Stomach (tissue), 19 donors: ENCODE measurements around the gene DEFB124. TPM values are rescaled to one million over a fixed set of nuclear protein-coding genes. Genes with fewer than 3 reads are reported as not detected.
"Not testable (repeated sequence)": the region's sequence is repeated elsewhere in the genome, so short reads cannot be mapped to it uniquely, and the experiment has no call there.

ENCODE experiments used
- DNase-seq, 2 donors: peaks; one replicate each; pipeline versions ENCODE4 v3.0.0 to v3.0.0-alpha.2; 2013 to 2019
- H3K27ac ChIP-seq, 5 donors: fragments of 200-600 bp in 4 of 5; sonication (generic) in 4 of 5; one replicate each; pipeline ENCODE4 v1.5.1; 2013 to 2019; ENCODE audit warnings: mild to moderate bottlenecking in 1 of 5, moderate library complexity in 1 of 5
- H3K27me3 ChIP-seq, 3 donors: fragments of 200-600 bp; sonication (generic); one replicate each; pipeline ENCODE4 v1.5.1; 2017 to 2019; ENCODE audit warnings: mixed run types in 1 of 3
- H3K36me3 ChIP-seq, 4 donors: fragments of 200-600 bp; sonication (generic); 1 replicate in 3 of 4; 2 replicates in 1 of 4; pipeline ENCODE4 v1.5.1; 2016 to 2019
- H3K4me1 ChIP-seq, 4 donors: fragments of 200-600 bp; sonication (generic); one replicate each; pipeline ENCODE4 v1.5.1; 2016 to 2019
- H3K4me3 ChIP-seq, 4 donors: fragments of 200-600 bp; sonication (generic) in 3 of 4; one replicate each; pipeline ENCODE4 v1.5.1; 2016 to 2019; ENCODE audit warnings: mild to moderate bottlenecking in 1 of 4
- H3K9me3 ChIP-seq, 4 donors: fragments of 200-600 bp; sonication (generic); one replicate each; pipeline ENCODE4 v1.5.1; 2016 to 2019
- EP300 ChIP-seq: sonication (generic); formaldehyde crosslinking; IDR thresholded peaks from one replicate; pipeline ENCODE4 v1.6.1; 2017; ENCODE audit warnings: antibody characterized with exemption
- POLR2A ChIP-seq, 4 donors: fragments of 450-650 bp; IDR thresholded peaks; one replicate each; pipeline ENCODE4 v1.6.1; 2016; ENCODE audit warnings: antibody characterized with exemption in 4 of 4, control low read depth in 2 of 4, mild to moderate bottlenecking in 1 of 4, moderate library complexity in 1 of 4
- POLR2AphosphoS5 ChIP-seq, 3 donors: sonication (generic); formaldehyde crosslinking; IDR thresholded peaks; one replicate each; pipeline ENCODE4 v1.6.1; 2016; ENCODE audit warnings: antibody characterized with exemption in 3 of 3
- WGBS, 5 donors: extraction: QIAGEN DNeasy Blood & Tissue Kit in 3 of 5; methylation state at CpG; one replicate each; pipeline versions ENCODE4 v1.1.5 to v1.1.7; 2013 to 2018; 5-methylcytosine and 5-hydroxymethylcytosine counted together
- intact Hi-C: fragments of 100-400 bp; cut with DNase I; formaldehyde crosslinking; loops from one replicate; pipeline ENCODE4 v1.15.1; 2023; ENCODE audit warnings: low total_unique reads
- long read RNA-seq, 10 donors: transcript quantifications; one replicate each; lab custom pipeline, GENCODE V29; 2026
- polyA plus RNA-seq, 3 donors: library from polyadenylated mRNA; stranded (reverse); fragments of 200-250 nt; gene quantifications; one replicate each; pipeline ENCODE4 v1.2.3, GENCODE V29; 2013
- total RNA-seq, 5 donors: library from RNA; depleted of rRNA; stranded (reverse); fragments of >200 nt; gene quantifications; one replicate each; pipeline versions ENCODE4 v1.1.0 to v1.2.3, GENCODE V29; 2014 to 2016
- TF ChIP-seq, protein P1 (sequence below), 7 experiments: fragments of 450-650 bp in 4 of 7; fragments of 200-600 bp in 3 of 7; sonication (generic) in 3 of 7; IDR thresholded peaks; one replicate each; pipeline ENCODE4 v1.5.1; 2016 to 2019; ENCODE audit warnings: antibody characterized with exemption in 7 of 7, control low read depth in 2 of 7, mild to moderate bottlenecking in 1 of 7
- donor health status: healthy with polysubstance abuse.
- donor health status: Bipolar disorder and iron deficiency.
- donor health status: healthy.

Gene DEFB124, protein sequence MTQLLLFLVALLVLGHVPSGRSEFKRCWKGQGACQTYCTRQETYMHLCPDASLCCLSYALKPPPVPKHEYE
- total RNA-seq, result 1 to 10 TPM in 1 of 5 donors, not detected in 4; 1.1 TPM
- under 1 TPM in 1 of 3 donors, not detected in 2; 0.28 TPM for polyA plus RNA-seq
- long read RNA-seq, donor 1, result 0 reads
- long read RNA-seq, donor 2, result 0 reads
- long read RNA-seq, donor 3, result 0 reads
- long read RNA-seq, donor 4, result 0 reads
- long read RNA-seq, donor 5, result 0 reads
- long read RNA-seq, donor 6, result 0 reads
- long read RNA-seq, donor 7, result 0 reads
- long read RNA-seq, donor 8, result 0 reads
- long read RNA-seq, donor 9, partial matches to known transcripts, result 71 of 84 reads
- long read RNA-seq, donor 9, other reads (novel, unspliced or antisense), result 13 of 84 reads
- long read RNA-seq, donor 10, result 0 reads

DNA sequence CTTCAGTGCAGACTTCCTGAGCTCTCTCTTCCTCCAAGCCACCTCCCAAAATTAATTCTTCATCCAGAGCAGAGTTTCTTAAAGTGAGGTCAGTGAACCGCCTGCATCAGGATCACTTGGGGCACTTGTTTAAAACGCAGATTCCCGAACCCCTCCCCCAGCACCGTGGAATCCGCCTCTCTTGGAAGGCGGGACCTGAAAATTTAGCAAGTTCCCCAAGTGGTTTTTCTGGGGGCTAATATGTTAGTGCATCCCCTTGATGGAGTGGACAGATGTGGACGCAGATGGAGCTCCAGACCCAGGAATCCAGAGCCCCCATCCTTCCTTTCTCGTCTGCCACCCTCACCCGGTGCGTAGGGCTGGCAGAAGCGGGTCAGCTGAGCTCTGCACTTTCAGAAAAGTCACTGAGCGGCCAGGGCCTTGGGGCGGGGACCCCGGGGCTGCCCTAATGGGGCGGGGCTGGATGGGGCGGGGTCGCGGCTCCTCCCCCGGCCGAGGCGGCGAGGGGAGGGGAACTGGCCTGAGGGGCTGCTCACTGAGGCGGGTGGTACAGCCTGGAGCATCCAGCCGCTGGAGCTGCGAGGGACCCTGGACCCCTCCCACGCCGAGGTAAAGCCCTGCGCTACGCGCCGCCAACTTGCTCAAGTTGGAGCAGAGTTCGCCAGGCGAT, at the start of gene DEFB124, which contains the start of gene REM1:
Gene DEFB124, minus strand, starts transcription at position 370 of the 670 bp plus-strand sequence. CDS start 2,114 bp downstream, outside the sequence.
Gene REM1, plus strand, starts transcription at position 531 of the 670 bp plus-strand sequence. CDS start 1,158 bp downstream, outside the sequence.
- TF ChIP-seq POLR2AphosphoS5 (IDR thresholded peaks at IDR 0.05) (no peak), POLR2A (IDR thresholded peaks at IDR 0.05) (no peak), EP300 (no peak)
- TF ChIP-seq, protein P1, sequence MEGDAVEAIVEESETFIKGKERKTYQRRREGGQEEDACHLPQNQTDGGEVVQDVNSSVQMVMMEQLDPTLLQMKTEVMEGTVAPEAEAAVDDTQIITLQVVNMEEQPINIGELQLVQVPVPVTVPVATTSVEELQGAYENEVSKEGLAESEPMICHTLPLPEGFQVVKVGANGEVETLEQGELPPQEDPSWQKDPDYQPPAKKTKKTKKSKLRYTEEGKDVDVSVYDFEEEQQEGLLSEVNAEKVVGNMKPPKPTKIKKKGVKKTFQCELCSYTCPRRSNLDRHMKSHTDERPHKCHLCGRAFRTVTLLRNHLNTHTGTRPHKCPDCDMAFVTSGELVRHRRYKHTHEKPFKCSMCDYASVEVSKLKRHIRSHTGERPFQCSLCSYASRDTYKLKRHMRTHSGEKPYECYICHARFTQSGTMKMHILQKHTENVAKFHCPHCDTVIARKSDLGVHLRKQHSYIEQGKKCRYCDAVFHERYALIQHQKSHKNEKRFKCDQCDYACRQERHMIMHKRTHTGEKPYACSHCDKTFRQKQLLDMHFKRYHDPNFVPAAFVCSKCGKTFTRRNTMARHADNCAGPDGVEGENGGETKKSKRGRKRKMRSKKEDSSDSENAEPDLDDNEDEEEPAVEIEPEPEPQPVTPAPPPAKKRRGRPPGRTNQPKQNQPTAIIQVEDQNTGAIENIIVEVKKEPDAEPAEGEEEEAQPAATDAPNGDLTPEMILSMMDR (IDR thresholded peaks at IDR 0.05), result no peak
- WGBS, 5 donors, result 3 to 5% (median 4%) methylated on average over 23 to 33 of the region's 33 CpGs
- peaks cover 10 to 21% (median 13%) of the 10 kb centered on the region in 4 donors for H3K4me1 ChIP-seq
- peak within 1 kb of the TSS; percentile 37 to 46 (median 44) for H3K4me3 ChIP-seq
- intact Hi-C loops, result no loop called here
- no peaks in the 10 kb centered on the region for H3K9me3 ChIP-seq
- no peaks in the 10 kb centered on the region for H3K36me3 ChIP-seq
- DNase-seq, result peak in 1 of 2 donors; percentile 76
- H3K27ac ChIP-seq, result peak within 1 kb of the TSS in 4 of 5 donors; percentile 4 to 73 (median 47)
- H3K27me3 ChIP-seq, result peaks cover 0 to 46% (median 20%) of the 10 kb centered on the region in 3 donors

DNA sequence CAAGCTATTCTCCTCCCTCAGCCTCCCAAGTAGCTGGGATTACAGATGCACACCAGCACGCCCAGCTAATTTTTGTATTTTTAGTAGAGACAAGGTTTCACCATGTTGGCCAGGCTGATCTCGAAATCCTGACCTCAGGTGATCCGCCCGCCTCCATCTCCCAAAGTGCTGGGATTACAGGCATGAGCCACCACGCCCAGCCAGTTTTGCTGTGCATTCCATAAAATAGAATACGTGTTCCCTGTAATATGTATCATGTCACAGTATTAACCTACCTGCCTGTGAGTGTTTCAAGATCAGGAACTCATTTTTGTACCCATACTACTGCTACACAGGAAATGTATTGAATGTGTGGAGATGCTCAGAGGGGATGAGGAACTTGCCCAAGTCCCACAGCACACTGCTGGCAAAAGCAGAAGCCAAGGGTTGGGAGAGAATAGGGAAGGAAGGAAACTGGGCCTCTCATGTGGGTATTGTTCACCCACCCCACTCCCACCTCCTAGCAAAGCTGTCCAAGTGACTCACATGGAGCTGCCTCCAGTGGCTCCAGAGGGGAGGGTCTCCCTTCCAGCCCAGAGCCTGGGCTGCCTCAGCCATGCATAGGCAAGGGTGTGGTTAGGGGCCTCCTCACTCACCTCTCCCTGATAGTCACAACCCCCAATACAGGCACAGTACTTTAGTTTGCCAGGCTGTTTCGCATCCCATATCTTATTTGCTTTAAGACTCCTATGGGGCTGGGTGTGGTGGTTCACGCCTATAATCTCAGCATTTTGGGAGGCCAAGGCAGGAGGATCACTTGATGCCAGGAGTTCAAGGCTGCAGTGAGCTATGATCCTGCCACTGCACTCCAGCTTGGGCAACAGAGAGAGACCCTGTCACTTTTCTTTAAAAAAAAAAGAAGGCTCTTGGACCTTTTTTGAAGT, 48.7 kb upstream of the DEFB124 start:
- H3K4me1 ChIP-seq, result peaks cover 13 to 60% (median 37%) of the 10 kb centered on the region in 4 donors
- H3K36me3 ChIP-seq, result peaks cover 17 to 73% (median 69%) of the 10 kb centered on the region in 4 donors
- 72 to 85% (median 81%) methylated on average over 8 of the region's 8 CpGs for WGBS, 5 donors
- intact Hi-C loops, result no loop called here
- H3K27me3 ChIP-seq, result no peaks in the 10 kb centered on the region
- DNase-seq, result no peak
- H3K4me3 ChIP-seq, result no peak overlapping the region
- H3K27ac ChIP-seq, result peak overlapping the region in 2 of 5 donors; percentile 36 to 68
- no peaks in the 10 kb centered on the region for H3K9me3 ChIP-seq
- TF ChIP-seq POLR2A (IDR thresholded peaks at IDR 0.05) (no peak), EP300 (no peak), POLR2AphosphoS5 (IDR thresholded peaks at IDR 0.05) (no peak)
- TF ChIP-seq, protein P1 (IDR thresholded peaks at IDR 0.05), result no peak

DNA sequence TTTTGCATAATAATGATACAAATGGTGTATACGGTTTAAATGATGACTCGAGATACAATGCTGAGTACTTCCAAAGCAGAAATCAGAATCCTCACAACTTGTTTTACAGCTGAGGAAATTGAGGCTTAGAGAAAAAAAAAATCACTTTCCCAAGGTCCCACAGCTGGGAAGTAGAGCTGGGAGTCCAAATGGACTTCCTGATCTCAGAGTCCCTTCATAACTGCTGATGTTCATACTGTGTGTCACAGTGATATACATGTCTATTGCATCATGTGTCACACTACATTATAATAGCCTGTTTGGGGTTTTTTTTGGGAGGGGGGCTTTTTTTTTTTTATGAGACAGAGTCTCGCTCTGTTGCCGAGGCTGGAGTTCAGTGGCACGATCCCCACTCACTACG, 47.8 kb upstream of the DEFB124 start:
- WGBS, 5 donors, result 80 to 87% (median 83%) methylated on average over 6 of the region's 6 CpGs

DNA sequence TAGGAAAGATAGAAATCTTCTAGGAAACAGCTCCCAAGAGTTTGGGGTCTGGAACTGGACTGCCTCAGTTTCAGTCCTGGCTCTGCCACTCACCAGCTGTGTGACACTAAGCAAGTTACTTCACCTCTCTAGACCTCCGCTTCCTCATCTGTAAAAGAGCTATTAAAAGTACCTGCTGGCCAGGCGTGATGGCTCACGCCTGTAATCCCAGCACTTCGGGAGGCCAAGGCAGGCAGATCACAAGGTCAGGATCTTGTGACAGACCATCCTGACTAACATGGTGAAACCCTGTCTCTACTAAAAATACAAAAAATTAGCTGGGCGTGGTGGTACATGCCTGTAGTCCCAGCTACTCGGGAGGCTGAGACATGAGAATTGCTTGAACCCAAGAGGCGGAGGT, 46.3 kb upstream of the DEFB124 start:
- H3K9me3 ChIP-seq, H3K27me3 ChIP-seq, H3K4me3 ChIP-seq, DNase-seq, intact Hi-C loops: not testable (repeated sequence)
- Histone ChIP-seq H3K4me1 (peaks cover 32 to 83% (median 57%) of the 10 kb centered on the region in 4 donors), H3K27ac (peak overlapping the region in 1 of 5 donors; percentile 44), H3K36me3 (peaks cover 0 to 67% (median 55%) of the 10 kb centered on the region in 4 donors)
- WGBS, 5 donors, result 83 to 93% (median 87%) methylated on average over 7 of the region's 7 CpGs

More for the DNA sequence above, 47.8 kb upstream of the DEFB124 start:
- DNase-seq, result no peak
- Histone ChIP-seq H3K36me3 (peaks cover 8 to 70% (median 67%) of the 10 kb centered on the region in 4 donors), H3K27me3 (no peaks in the 10 kb centered on the region), H3K27ac (peak overlapping the region in 2 of 5 donors; percentile 4 to 68), H3K9me3 (no peaks in the 10 kb centered on the region), H3K4me3 (no peak overlapping the region), H3K4me1 (peaks cover 17 to 69% (median 42%) of the 10 kb centered on the region in 4 donors)
- intact Hi-C loops, result no loop called here
- TF ChIP-seq, protein P1 (IDR thresholded peaks at IDR 0.05), result no peak
- TF ChIP-seq POLR2A (IDR thresholded peaks at IDR 0.05), result no peak
- no peak for TF ChIP-seq EP300
- TF ChIP-seq POLR2AphosphoS5 (IDR thresholded peaks at IDR 0.05), result no peak
